ENCODE data around the gene ZNF354B.

The ZNF354B gene

GRCh38 chr5:178883815-178884430 lies 24.2 kb downstream of the ZNF354B start:
- DNase-seq (ENCODE audit: low read depth) = no peak

GRCh38 chr5:178895615-178896571 lies 36.1 kb downstream of the ZNF354B start, which contains the start of gene ZFP2:
Gene ZFP2, plus strand, starts transcription at chr5:178895913. Its CDS starts 35,401 bp downstream, at chr5:178931314.
- DNase-seq (ENCODE audit: low read depth) = no peak

- no peak for DNase-seq (ENCODE audit: low read depth)
Measured at GRCh38 chr5:178899289-178899688, 39.5 kb downstream of the ZNF354B start.

GRCh38 chr5:178902849-178903248 lies 43.1 kb downstream of the ZNF354B start:
- DNase-seq (ENCODE audit: low read depth) = no peak

GRCh38 chr5:178931846-178932760 lies 72.3 kb downstream of the ZNF354B start:
- no peak for DNase-seq (ENCODE audit: low read depth)

Measured in GM04504 (cell line).